Measurements from ENCODE around the gene TSEN54. TPM values are rescaled to one million over a fixed set of nuclear protein-coding genes. Genes with fewer than 3 reads are reported as not detected.

The TSEN54 gene
- total RNA-seq, 4 donors from 2014 or later = 15.4 to 31.2 (median 17.8) TPM

- in situ Hi-C loops (cut with MboI; ENCODE audit: low sequenced_read_pairs in 4 of 4) (no loop called here), intact Hi-C loops (cut with DNase I; ENCODE audit: low total_unique reads) (no loop called here)
- TF ChIP-seq POLR2A (IDR thresholded peaks at IDR 0.05) (no peak), CTCF (IDR thresholded peaks at IDR 0.05 in 4 of 5, conservative IDR thresholded peaks at IDR 0.05 in 1 of 5) (no peak)
- DNase-seq (no peak), ATAC-seq (no peak)
- peaks cover 2 to 3% (median 3%) of the 10 kb centered on the region in 3 donors for H3K27me3 ChIP-seq
- no peaks in the 10 kb centered on the region for H3K9me3 ChIP-seq
- H3K27ac ChIP-seq = no peak overlapping the region
- H3K36me3 ChIP-seq = peaks cover 0 to 6% of the 10 kb centered on the region in 2 donors
- peaks cover 10 to 16% of the 10 kb centered on the region in 2 donors for H3K4me1 ChIP-seq
- H3K4me3 ChIP-seq = no peak overlapping the region
Observed at GRCh38 chr17:75521290-75521689, 5.0 kb downstream of the TSEN54 start.

DNA sequence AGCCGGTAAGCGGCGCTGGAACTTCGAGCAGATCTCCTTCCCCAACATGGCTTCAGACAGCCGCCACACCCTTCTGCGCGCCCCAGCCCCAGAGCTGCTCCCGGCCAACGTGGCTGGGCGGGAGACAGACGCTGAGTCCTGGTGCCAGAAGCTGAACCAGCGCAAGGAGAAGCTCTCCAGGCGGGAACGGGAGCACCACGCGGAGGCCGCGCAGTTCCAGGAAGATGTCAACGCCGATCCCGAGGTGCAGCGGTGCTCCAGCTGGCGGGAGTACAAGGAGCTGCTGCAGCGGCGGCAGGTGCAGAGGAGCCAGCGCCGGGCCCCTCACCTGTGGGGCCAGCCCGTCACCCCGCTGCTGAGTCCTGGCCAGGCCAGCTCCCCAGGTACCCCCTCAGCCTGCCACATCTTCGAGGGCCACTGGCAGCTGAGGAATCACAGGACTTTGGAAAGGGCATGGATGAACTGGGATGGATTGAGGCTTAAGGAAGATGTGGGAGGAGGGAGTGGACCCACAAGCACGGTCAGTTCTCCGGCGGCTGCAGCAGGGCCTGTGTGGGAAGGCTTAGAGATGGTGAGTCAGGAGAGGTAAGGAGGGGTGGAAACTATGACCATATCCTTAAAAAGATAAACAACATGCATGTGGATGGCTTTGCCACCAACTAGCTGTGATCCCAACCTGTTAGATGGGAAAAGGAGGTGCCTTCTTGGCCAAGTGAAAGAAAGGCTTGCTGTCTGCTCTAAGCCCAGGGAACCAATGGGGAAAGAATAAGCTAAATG lies 5.8 kb downstream of the TSEN54 start:
- intact Hi-C loops (cut with DNase I; ENCODE audit: low total_unique reads) (no loop called here), in situ Hi-C loops (cut with MboI; ENCODE audit: low sequenced_read_pairs in 4 of 4) (no loop called here)
- ATAC-seq = no peak
- H3K36me3 ChIP-seq = peaks cover 0 to 6% of the 10 kb centered on the region in 2 donors
- peaks cover 8 to 15% of the 10 kb centered on the region in 2 donors for H3K4me1 ChIP-seq
- no peak for DNase-seq
- no peaks in the 10 kb centered on the region for H3K9me3 ChIP-seq
- no peak for TF ChIP-seq CTCF (IDR thresholded peaks at IDR 0.05 in 4 of 5, conservative IDR thresholded peaks at IDR 0.05 in 1 of 5)
- TF ChIP-seq POLR2A (IDR thresholded peaks at IDR 0.05) = no peak
- no peak overlapping the region for H3K27ac ChIP-seq
- no peak overlapping the region for H3K4me3 ChIP-seq
- peaks cover 8 to 10% (median 9%) of the 10 kb centered on the region in 3 donors for H3K27me3 ChIP-seq

GRCh38 chr17:75523647-75524046 lies 7.3 kb downstream of the TSEN54 start:
- Histone ChIP-seq H3K36me3 (peaks cover 0 to 2% of the 10 kb centered on the region in 2 donors), H3K9me3 (no peaks in the 10 kb centered on the region), H3K27me3 (peaks cover 8 to 17% (median 12%) of the 10 kb centered on the region in 3 donors), H3K27ac (no peak overlapping the region), H3K4me1 (peaks cover 5 to 9% of the 10 kb centered on the region in 2 donors), H3K4me3 (no peak overlapping the region)
- TF ChIP-seq CTCF (IDR thresholded peaks at IDR 0.05 in 4 of 5, conservative IDR thresholded peaks at IDR 0.05 in 1 of 5) = no peak
- TF ChIP-seq POLR2A (IDR thresholded peaks at IDR 0.05) = no peak
- DNase-seq (no peak), ATAC-seq (no peak)
- intact Hi-C loops (cut with DNase I; ENCODE audit: low total_unique reads) = loop anchor here (2.0 kb wide), 1 partner anchor 97 kb away; no protein-coding TSS in a partner anchor
- in situ Hi-C loops (cut with MboI; ENCODE audit: low sequenced_read_pairs in 4 of 4) = no loop called here

DNA sequence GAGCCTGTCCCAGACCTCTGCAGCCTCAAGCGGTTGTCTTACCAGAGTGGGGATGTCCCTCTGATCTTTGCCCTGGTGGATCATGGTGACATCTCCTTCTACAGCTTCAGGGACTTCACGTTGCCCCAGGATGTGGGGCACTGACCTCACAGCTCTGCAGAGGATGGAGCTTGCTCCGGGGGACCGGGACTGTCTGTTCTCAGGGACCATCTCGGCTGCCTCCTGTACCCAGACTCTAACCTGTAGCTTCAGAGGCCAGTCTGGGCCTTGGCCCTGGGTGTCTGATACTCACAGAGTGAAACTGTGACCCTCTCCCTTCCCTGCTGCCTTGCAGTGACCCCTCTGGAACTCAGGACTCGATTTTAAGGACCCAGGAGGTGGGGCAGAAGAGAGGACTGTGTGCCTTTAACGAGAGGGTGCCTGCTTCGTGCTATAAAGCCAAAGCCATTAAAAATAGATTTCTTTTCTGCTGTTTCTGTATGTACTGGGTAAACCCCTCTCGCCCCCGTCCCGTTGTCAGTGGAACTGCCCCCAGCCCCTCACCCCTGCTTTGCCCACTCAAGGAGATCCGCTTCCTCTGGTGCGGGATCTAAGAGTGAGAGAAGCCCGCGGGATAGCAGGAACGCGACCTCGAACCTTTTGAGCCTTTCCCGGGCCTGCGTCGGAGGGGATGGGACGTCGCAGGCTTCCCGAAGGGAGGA lies 8.1 kb downstream of the TSEN54 start:
- no peaks in the 10 kb centered on the region for H3K36me3 ChIP-seq
- peak overlapping the region; percentile 64 to 95 (median 70) for H3K4me3 ChIP-seq
- DNase-seq (no peak), ATAC-seq (no peak)
- peaks cover 5 to 9% of the 10 kb centered on the region in 2 donors for H3K4me1 ChIP-seq
- intact Hi-C loops (cut with DNase I; ENCODE audit: low total_unique reads) = loop anchor here (2.0 kb wide), 1 partner anchor 98 kb away; no protein-coding TSS in a partner anchor
- peak overlapping the region in 2 of 4 donors; percentile 37 to 58 for H3K27ac ChIP-seq
- H3K27me3 ChIP-seq = peaks cover 8 to 17% (median 12%) of the 10 kb centered on the region in 3 donors
- in situ Hi-C loops (cut with MboI; ENCODE audit: low sequenced_read_pairs in 4 of 4) = no loop called here
- no peak for TF ChIP-seq POLR2A (IDR thresholded peaks at IDR 0.05)
- TF ChIP-seq CTCF (IDR thresholded peaks at IDR 0.05 in 4 of 5, conservative IDR thresholded peaks at IDR 0.05 in 1 of 5) = no peak
- no peaks in the 10 kb centered on the region for H3K9me3 ChIP-seq

Measured in gastrocnemius medialis (tissue), 4 donors.